SK-N-SH treated with all-trans-retinoic acid at 6 μM for 48 hours (cell line): Measurements from ENCODE around the gene TNKS2.

Experiments used
- ATAC-seq: fragments of 200-7000 bp; cut with Tn5 transposase; 3 replicates; pipeline ENCODE4 v1.9.1; 2020; ENCODE audit warnings: mild to moderate bottlenecking, moderate library complexity
- ARNTL ChIP-seq: fragments of 450-650 bp; formaldehyde crosslinking; IDR thresholded peaks from 2 replicates; pipeline ENCODE4 v1.5.0; 2020; ENCODE audit warnings: low read depth, mild to moderate bottlenecking, moderate library complexity, borderline replicate concordance
- BACH2 ChIP-seq: fragments of 250-450 bp; sonication (Bioruptor Pico); IDR thresholded peaks from 2 replicates; pipeline ENCODE4 v1.9.0; 2021; ENCODE audit warnings: mild to moderate bottlenecking, borderline replicate concordance
- CREB5 ChIP-seq: fragments of 250-450 bp; sonication (Bioruptor Pico); IDR thresholded peaks from 2 replicates; pipeline ENCODE4 v1.5.1; 2020; ENCODE audit warnings: low read depth, mild to moderate bottlenecking, moderate library complexity
- CSDC2 ChIP-seq: fragments of 250-450 bp; sonication (Bioruptor Pico); IDR thresholded peaks from 2 replicates; pipeline ENCODE4 v1.5.0; 2020; ENCODE audit warnings: mild to moderate bottlenecking, moderate library complexity
- CSRNP3 ChIP-seq: fragments of 250-450 bp; sonication (Bioruptor Pico); IDR thresholded peaks from 2 replicates; pipeline ENCODE4 v1.5.1; 2021; ENCODE audit warnings: mild to moderate bottlenecking, moderate library complexity
- ESRRG ChIP-seq: fragments of 250-450 bp; sonication (Bioruptor Pico); IDR thresholded peaks from 2 replicates; pipeline ENCODE4 v1.6.1; 2021; ENCODE audit warnings: mild to moderate bottlenecking
- GLIS3 ChIP-seq: fragments of 250-450 bp; sonication (Bioruptor Pico); IDR thresholded peaks from 2 replicates; pipeline ENCODE4 v1.5.0; 2020; ENCODE audit warnings: mild to moderate bottlenecking, moderate library complexity
- ISL1 ChIP-seq: fragments of 250-450 bp; sonication (Bioruptor Pico); IDR thresholded peaks from 2 replicates; pipeline ENCODE4 v2.1.2; 2022; ENCODE audit warnings: mild to moderate bottlenecking, moderate library complexity
- OSR1 ChIP-seq: fragments of 250-450 bp; sonication (Bioruptor Pico); IDR thresholded peaks from 2 replicates; pipeline ENCODE4 v1.8.0; 2022; ENCODE audit warnings: moderate library complexity, mild to moderate bottlenecking, inconsistent platforms
- PATZ1 ChIP-seq: fragments of 250-450 bp; sonication (Bioruptor Pico); IDR thresholded peaks from 2 replicates; pipeline ENCODE4 v1.8.0; 2020; ENCODE audit warnings: mild to moderate bottlenecking, moderate library complexity, borderline replicate concordance
- RARB ChIP-seq: fragments of 250-450 bp; sonication (Bioruptor Pico); IDR thresholded peaks from 2 replicates; pipeline ENCODE4 v1.8.0; 2021; ENCODE audit warnings: mild to moderate bottlenecking, moderate library complexity
- SNAI2 ChIP-seq: fragments of 250-450 bp; sonication (Bioruptor Pico); IDR thresholded peaks from 2 replicates; pipeline ENCODE4 v1.5.0; 2020; ENCODE audit warnings: mild to moderate bottlenecking, moderate library complexity
- TOX ChIP-seq: fragments of 250-450 bp; sonication (Bioruptor Pico); IDR thresholded peaks from 2 replicates; pipeline ENCODE4 v1.8.0; 2021; ENCODE audit warnings: mild to moderate bottlenecking, moderate library complexity, borderline replicate concordance
- TSHZ2 ChIP-seq: fragments of 250-450 bp; sonication (Bioruptor Pico); IDR thresholded peaks from 2 replicates; pipeline ENCODE4 v1.5.0; 2020; ENCODE audit warnings: mild to moderate bottlenecking, moderate library complexity
- ZC3H10 ChIP-seq: fragments of 250-450 bp; sonication (Bioruptor Pico); IDR thresholded peaks from 2 replicates; pipeline ENCODE4 v1.5.1; 2021; ENCODE audit warnings: mild to moderate bottlenecking, moderate library complexity
- ZFP3 ChIP-seq: fragments of 250-450 bp; sonication (Bioruptor Pico); IDR thresholded peaks from 2 replicates; pipeline ENCODE4 v1.5.0; 2020; ENCODE audit warnings: mild to moderate bottlenecking, moderate library complexity
- ZNF565 ChIP-seq: fragments of 450-650 bp; formaldehyde crosslinking; conservative IDR thresholded peaks from 2 replicates; pipeline ENCODE4 v1.5.0; 2020; ENCODE audit warnings: low read depth, mild to moderate bottlenecking, moderate library complexity
- ZNF70 ChIP-seq: fragments of 450-650 bp; formaldehyde crosslinking; IDR thresholded peaks from 2 replicates; pipeline ENCODE4 v1.5.0; 2020; ENCODE audit warnings: mild to moderate bottlenecking, moderate library complexity
- ZNF8 ChIP-seq: fragments of 450-650 bp; formaldehyde crosslinking; IDR thresholded peaks from 2 replicates; pipeline ENCODE4 v1.5.0; 2020; ENCODE audit warnings: mild to moderate bottlenecking, moderate library complexity

Gene TNKS2

GRCh38 chr10:91799612-91799975 is 1.4 kb downstream of the TNKS2 start (continued):
- TF ChIP-seq TSHZ2 (CRISPR knock-in tag) (no peak), CSRNP3 (CRISPR knock-in tag) (no peak), ZFP3 (no peak)

- ATAC-seq = no peak
- TF ChIP-seq GLIS3 (CRISPR knock-in tag) = no peak
- no peak for TF ChIP-seq ZFP3
- no peak for TF ChIP-seq ZNF70 (CRISPR knock-in tag)
- no peak for TF ChIP-seq CSDC2 (CRISPR knock-in tag)
- no peak for TF ChIP-seq ESRRG (CRISPR knock-in tag)
- no peak for TF ChIP-seq RARB (CRISPR knock-in tag)
- TF ChIP-seq OSR1 (CRISPR knock-in tag) = no peak
- no peak for TF ChIP-seq TOX (CRISPR knock-in tag)
- no peak for TF ChIP-seq BACH2 (CRISPR knock-in tag)
- no peak for TF ChIP-seq ZNF8 (CRISPR knock-in tag)
These were observed 2.0 kb downstream of the TNKS2 start for GRCh38 chr10:91800182-91800581.

DNA sequence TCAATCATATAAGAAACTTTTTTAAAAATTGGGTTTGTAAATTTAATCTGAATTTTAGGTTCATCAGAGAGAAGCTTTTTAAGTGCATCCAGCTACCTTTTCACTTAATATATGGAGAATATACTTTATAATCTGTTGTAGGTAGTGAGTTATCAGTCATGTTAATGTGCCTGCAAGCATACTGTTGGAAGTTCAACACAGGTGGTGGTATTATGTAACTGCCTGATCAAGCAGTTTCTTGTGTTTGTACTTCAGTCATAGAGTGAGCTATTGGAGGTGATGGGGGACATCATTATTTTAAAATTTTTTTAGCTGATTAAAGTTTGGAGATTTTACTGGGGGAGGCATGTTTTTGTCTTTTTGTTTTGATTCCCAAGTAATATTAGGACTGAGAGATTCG is 2.5 kb downstream of the TNKS2 start:
- no peak for ATAC-seq
- TF ChIP-seq CREB5 (CRISPR knock-in tag) (no peak), SNAI2 (no peak), ZNF70 (CRISPR knock-in tag) (no peak), ZC3H10 (CRISPR knock-in tag) (no peak), TOX (CRISPR knock-in tag) (no peak), ZNF565 (CRISPR knock-in tag) (no peak), ARNTL (no peak), ESRRG (CRISPR knock-in tag) (no peak), PATZ1 (CRISPR knock-in tag) (no peak), TSHZ2 (CRISPR knock-in tag) (no peak), CSRNP3 (CRISPR knock-in tag) (no peak), CSDC2 (CRISPR knock-in tag) (no peak), ISL1 (CRISPR knock-in tag) (no peak), GLIS3 (CRISPR knock-in tag) (no peak)
